MM.1S (cell line): ENCODE data around the gene GPBP1L1.

Experiments used
- DNase-seq: peaks from one replicate; pipeline ENCODE4 v3.0.0-alpha.2; 2015
- H2AFZ ChIP-seq: fragments of 300-600 bp; sonication (generic); 2 replicates; pipeline ENCODE4 v1.6.0; 2016; ENCODE audit warnings: antibody characterized with exemption, low read length
- H3F3A ChIP-seq: fragments of 300-600 bp; sonication (generic); 2 replicates; pipeline ENCODE4 v1.6.1; 2016; ENCODE audit warnings: mild to moderate bottlenecking, antibody characterized with exemption, low read length, moderate library complexity, mixed read lengths; ENCODE audit not compliant: insufficient read depth
- H3K27ac ChIP-seq: fragments of 300-600 bp; sonication (generic); 2 replicates; pipeline ENCODE4 v1.5.1; 2016; ENCODE audit warnings: mild to moderate bottlenecking, low read length
- H3K27me3 ChIP-seq: fragments of 300-600 bp; sonication (generic); replicated peaks from 2 replicates; pipeline ENCODE4 v1.6.0; 2016; ENCODE audit warnings: low read length; ENCODE audit not compliant: insufficient read depth
- H3K36me3 ChIP-seq: fragments of 300-600 bp; sonication (generic); replicated peaks from 2 replicates; pipeline ENCODE4 v1.6.1; 2016; ENCODE audit warnings: mild to moderate bottlenecking, low read length, mixed read lengths; ENCODE audit not compliant: insufficient read depth
- H3K4me1 ChIP-seq: fragments of 300-600 bp; sonication (generic); 2 replicates; pipeline ENCODE4 v1.6.1; 2016; ENCODE audit warnings: low read length, mixed read lengths
- H3K4me2 ChIP-seq: fragments of 300-600 bp; sonication (generic); 2 replicates; pipeline ENCODE4 v1.6.0; 2016; ENCODE audit warnings: low read depth, low read length
- H3K4me3 ChIP-seq: fragments of 300-600 bp; sonication (generic); 2 replicates; pipeline ENCODE4 v1.5.1; 2016; ENCODE audit warnings: low read length, mixed read lengths
- H3K79me2 ChIP-seq: fragments of 300-600 bp; sonication (generic); 2 replicates; pipeline ENCODE4 v1.6.1; 2016; ENCODE audit warnings: mixed run types, low read length, mixed read lengths
- H3K9ac ChIP-seq: fragments of 300-600 bp; sonication (generic); 2 replicates; pipeline ENCODE4 v1.6.1; 2016; ENCODE audit warnings: low read length, mixed read lengths
- H3K9me2 ChIP-seq: fragments of 300-600 bp; sonication (generic); replicated peaks from 2 replicates; pipeline ENCODE4 v1.6.1; 2016; ENCODE audit warnings: mild to moderate bottlenecking, low read length, mixed read lengths; ENCODE audit not compliant: insufficient read depth
- H3K9me3 ChIP-seq: fragments of 300-600 bp; sonication (generic); replicated peaks from 2 replicates; pipeline ENCODE4 v1.6.1; 2016; ENCODE audit warnings: mild to moderate bottlenecking, low read length, mixed read lengths; ENCODE audit not compliant: insufficient read depth
- H4K20me1 ChIP-seq: fragments of 300-600 bp; sonication (generic); 2 replicates; pipeline ENCODE4 v1.6.1; 2016; ENCODE audit warnings: mild to moderate bottlenecking, low read length, moderate library complexity, mixed read lengths; ENCODE audit not compliant: insufficient read depth
- EZH2 ChIP-seq: fragments of 300-600 bp; sonication (generic); optimal IDR thresholded peaks from 2 replicates; pipeline ENCODE3; 2017; ENCODE audit warnings: low read depth, mild to moderate bottlenecking, antibody characterized with exemption, low read length, mixed read lengths
- EZH2phosphoT487 ChIP-seq: fragments of 300-600 bp; sonication (generic); IDR thresholded peaks from 2 replicates; pipeline ENCODE4 v1.6.1; 2018; ENCODE audit warnings: antibody characterized with exemption, low read length
- TF ChIP-seq, protein P1 (sequence below): fragments of 300-600 bp; sonication (generic); IDR thresholded peaks from 2 replicates; pipeline ENCODE4 v1.5.1; 2016; ENCODE audit warnings: antibody characterized with exemption, low read length, mixed read lengths

The GPBP1L1 gene

DNA sequence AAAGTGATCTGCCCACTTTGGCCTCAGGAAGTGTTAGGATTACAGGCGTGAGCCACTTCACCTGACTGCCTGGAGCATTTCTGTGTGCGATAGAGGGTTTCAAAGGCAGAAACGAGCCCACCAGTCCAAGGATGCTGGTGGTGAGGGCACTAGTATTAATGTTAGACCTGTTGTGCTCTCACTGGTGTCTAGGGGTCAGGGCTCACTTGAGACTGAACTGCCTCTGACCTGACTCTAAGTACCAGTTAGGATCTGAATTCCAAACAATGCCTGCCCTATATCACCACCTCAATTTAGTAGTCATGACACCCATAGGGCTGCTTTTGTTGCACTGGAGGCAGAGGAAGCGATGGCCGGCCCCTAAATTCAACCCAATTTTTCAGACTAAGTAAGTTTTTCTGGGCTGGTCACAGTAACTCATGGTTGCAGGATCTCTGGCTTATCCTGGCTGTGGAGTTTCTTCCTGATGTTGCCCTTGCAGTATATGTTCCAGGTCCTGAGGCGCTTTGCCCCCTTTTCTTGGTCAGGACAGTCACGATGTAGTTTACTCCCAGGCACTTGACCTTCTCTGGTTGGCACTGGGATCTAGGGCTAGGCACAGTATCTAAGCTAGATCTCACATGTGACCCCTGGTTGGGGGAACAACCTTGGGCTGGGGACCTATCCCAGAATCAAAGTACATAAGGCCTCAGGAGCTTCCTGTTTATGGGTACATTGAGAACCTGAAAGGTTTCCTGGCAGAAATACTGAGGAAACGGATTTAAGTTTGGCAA lies 67.0 kb downstream of the GPBP1L1 start:
- H3K27ac ChIP-seq, result no peak overlapping the region
- no peak overlapping the region for H3K9ac ChIP-seq

DNA sequence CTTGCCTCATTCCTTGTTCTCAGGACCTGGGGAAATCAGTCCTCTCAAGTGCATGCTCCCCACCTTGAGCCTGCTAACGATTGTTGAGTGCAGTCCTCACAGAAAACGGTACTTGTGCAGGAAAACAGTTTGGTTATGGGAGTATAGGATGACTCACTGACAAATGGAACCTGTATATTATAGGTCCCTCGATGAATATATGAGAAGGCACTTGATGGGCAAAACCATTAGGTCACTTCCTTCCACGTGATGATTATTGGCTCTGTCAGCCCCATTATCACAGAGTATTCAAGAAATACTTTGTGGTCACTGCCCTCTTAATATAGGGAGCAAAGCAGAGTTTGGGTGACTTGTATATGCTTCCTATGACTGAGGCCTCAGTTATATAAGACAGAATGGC lies 68.7 kb downstream of the GPBP1L1 start:
- H4K20me1 ChIP-seq, result no peaks in the 10 kb centered on the region
- no peak overlapping the region for H3K9ac ChIP-seq
- no peaks in the 10 kb centered on the region for H3K9me3 ChIP-seq
- no peak overlapping the region for H3K4me2 ChIP-seq
- H2AFZ ChIP-seq, result no peak overlapping the region
- no peaks in the 10 kb centered on the region for H3K9me2 ChIP-seq
- peaks cover 40% of the 10 kb centered on the region for H3F3A ChIP-seq
- TF ChIP-seq, protein P1, sequence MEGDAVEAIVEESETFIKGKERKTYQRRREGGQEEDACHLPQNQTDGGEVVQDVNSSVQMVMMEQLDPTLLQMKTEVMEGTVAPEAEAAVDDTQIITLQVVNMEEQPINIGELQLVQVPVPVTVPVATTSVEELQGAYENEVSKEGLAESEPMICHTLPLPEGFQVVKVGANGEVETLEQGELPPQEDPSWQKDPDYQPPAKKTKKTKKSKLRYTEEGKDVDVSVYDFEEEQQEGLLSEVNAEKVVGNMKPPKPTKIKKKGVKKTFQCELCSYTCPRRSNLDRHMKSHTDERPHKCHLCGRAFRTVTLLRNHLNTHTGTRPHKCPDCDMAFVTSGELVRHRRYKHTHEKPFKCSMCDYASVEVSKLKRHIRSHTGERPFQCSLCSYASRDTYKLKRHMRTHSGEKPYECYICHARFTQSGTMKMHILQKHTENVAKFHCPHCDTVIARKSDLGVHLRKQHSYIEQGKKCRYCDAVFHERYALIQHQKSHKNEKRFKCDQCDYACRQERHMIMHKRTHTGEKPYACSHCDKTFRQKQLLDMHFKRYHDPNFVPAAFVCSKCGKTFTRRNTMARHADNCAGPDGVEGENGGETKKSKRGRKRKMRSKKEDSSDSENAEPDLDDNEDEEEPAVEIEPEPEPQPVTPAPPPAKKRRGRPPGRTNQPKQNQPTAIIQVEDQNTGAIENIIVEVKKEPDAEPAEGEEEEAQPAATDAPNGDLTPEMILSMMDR, result no peak
- TF ChIP-seq EZH2phosphoT487, result no peak
- TF ChIP-seq EZH2, result no peak
- no peak overlapping the region for H3K4me3 ChIP-seq
- H3K27me3 ChIP-seq, result no peaks in the 10 kb centered on the region
- H3K79me2 ChIP-seq, result peaks cover 11% of the 10 kb centered on the region; the same call in 1 of the 2 replicates
- H3K27ac ChIP-seq, result no peak overlapping the region
- H3K36me3 ChIP-seq, result peaks cover 17% of the 10 kb centered on the region
- no peak for DNase-seq
- H3K4me1 ChIP-seq, result no peaks in the 10 kb centered on the region

More for the DNA sequence above, 67.0 kb downstream of the GPBP1L1 start:
- no peaks in the 10 kb centered on the region for H3K9me3 ChIP-seq
- no peak for DNase-seq
- no peak for TF ChIP-seq EZH2phosphoT487
- TF ChIP-seq, protein P1, result no peak
- TF ChIP-seq EZH2, result no peak
- no peaks in the 10 kb centered on the region for H3K4me1 ChIP-seq
- no peaks in the 10 kb centered on the region for H4K20me1 ChIP-seq
- no peaks in the 10 kb centered on the region for H3K79me2 ChIP-seq
- H3F3A ChIP-seq, result peaks cover 40% of the 10 kb centered on the region
- H3K4me2 ChIP-seq, result no peak overlapping the region
- peaks cover 15% of the 10 kb centered on the region for H3K36me3 ChIP-seq
- H3K27me3 ChIP-seq, result no peaks in the 10 kb centered on the region
- H3K9me2 ChIP-seq, result no peaks in the 10 kb centered on the region
- no peak overlapping the region for H3K4me3 ChIP-seq
- H2AFZ ChIP-seq, result no peak overlapping the region

DNA sequence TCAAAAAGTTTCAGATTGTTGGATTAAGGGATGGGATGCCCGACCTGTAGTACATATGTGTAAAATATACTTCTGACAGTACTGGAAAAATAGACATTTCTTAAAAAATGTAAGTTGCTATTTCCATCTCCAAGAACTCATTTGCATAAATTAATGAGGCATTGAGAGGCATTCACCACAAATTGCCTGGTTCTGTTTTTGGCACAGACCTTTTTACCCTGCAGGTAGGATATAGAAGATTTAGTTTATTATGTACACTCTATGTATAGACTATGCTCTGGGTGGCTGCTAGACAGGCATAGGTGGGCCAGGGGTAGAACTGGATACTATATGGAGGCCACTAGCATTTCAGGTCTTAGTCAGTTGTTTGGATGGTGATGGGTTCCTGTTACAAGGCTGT lies 70.4 kb downstream of the GPBP1L1 start:
- peaks cover 14% of the 10 kb centered on the region; the same call in 1 of the 2 replicates for H3K79me2 ChIP-seq
- TF ChIP-seq EZH2 (no peak), EZH2phosphoT487 (no peak)
- TF ChIP-seq, protein P1, result no peak
- no peaks in the 10 kb centered on the region for H4K20me1 ChIP-seq
- H3K4me3 ChIP-seq, result no peak overlapping the region
- no peak overlapping the region for H3K27ac ChIP-seq
- DNase-seq, result no peak
- peaks cover 34% of the 10 kb centered on the region for H3F3A ChIP-seq
- peaks cover 22% of the 10 kb centered on the region for H3K36me3 ChIP-seq
- no peaks in the 10 kb centered on the region for H3K9me2 ChIP-seq
- H3K27me3 ChIP-seq, result no peaks in the 10 kb centered on the region
- no peaks in the 10 kb centered on the region for H3K9me3 ChIP-seq
- no peak overlapping the region for H2AFZ ChIP-seq
- H3K9ac ChIP-seq, result no peak overlapping the region
- H3K4me1 ChIP-seq, result no peaks in the 10 kb centered on the region
- no peak overlapping the region for H3K4me2 ChIP-seq
